ENCODE data around the gene SHC3. TPM values are rescaled to one million over a fixed set of nuclear protein-coding genes. Genes with fewer than 3 reads are reported as not detected.

The SHC3 gene
- total RNA-seq, 1 donor from 2014 or later, result 0.85 TPM

- no peaks in the 10 kb centered on the region for H3K27me3 ChIP-seq
- no peak overlapping the region for H3K4me3 ChIP-seq
- no peaks in the 10 kb centered on the region for H3K36me3 ChIP-seq
- H3K4me1 ChIP-seq, result no peaks in the 10 kb centered on the region
- no peak overlapping the region for H3K27ac ChIP-seq
- no peak for TF ChIP-seq CTCF (IDR thresholded peaks at IDR 0.05)
- intact Hi-C loops (cut with DNase I), result no loop called here
- DNase-seq (ENCODE audit: low spot score in 2 of 2), result no peak
- no peaks in the 10 kb centered on the region for H3K9me3 ChIP-seq
These were observed 157.3 kb downstream of the SHC3 start for GRCh38 chr9:89021154-89021803.

GRCh38 chr9:89020754-89021153 lies 157.9 kb downstream of the SHC3 start:
- Histone ChIP-seq H3K4me1 (no peaks in the 10 kb centered on the region), H3K4me3 (no peak overlapping the region), H3K27me3 (no peaks in the 10 kb centered on the region), H3K36me3 (no peaks in the 10 kb centered on the region), H3K9me3 (no peaks in the 10 kb centered on the region), H3K27ac (no peak overlapping the region)
- no peak for TF ChIP-seq CTCF (IDR thresholded peaks at IDR 0.05)
- no peak for DNase-seq (ENCODE audit: low spot score in 2 of 2)
- intact Hi-C loops (cut with DNase I), result no loop called here

DNA sequence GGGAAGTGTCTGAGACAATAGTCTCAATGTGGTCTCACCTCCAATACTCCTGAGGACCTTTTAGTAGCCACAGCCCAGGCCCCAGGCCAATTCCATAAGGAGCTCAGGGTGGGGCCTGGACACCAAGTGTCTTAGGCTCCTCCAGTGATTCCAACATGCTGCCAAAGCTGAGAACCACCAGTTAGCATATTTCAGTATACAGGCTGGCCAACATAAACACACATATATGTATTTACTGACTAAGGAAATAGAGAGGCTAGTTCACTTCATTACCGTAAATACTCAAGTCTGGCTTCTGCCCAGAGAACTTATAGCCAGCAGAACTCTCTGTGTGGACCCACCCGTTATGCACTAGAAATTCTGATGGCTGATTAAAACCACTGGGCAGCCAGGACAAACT lies 163.3 kb downstream of the SHC3 start:
- no peak overlapping the region for H3K27ac ChIP-seq
- intact Hi-C loops (cut with DNase I), result no loop called here
- no peaks in the 10 kb centered on the region for H3K9me3 ChIP-seq
- no peaks in the 10 kb centered on the region for H3K4me1 ChIP-seq
- H3K27me3 ChIP-seq, result no peaks in the 10 kb centered on the region
- no peak for TF ChIP-seq CTCF (IDR thresholded peaks at IDR 0.05)
- no peak for DNase-seq (ENCODE audit: low spot score in 2 of 2)
- no peaks in the 10 kb centered on the region for H3K36me3 ChIP-seq
- no peak overlapping the region for H3K4me3 ChIP-seq

- intact Hi-C loops (cut with DNase I), result no loop called here
- Histone ChIP-seq H3K36me3 (no peaks in the 10 kb centered on the region), H3K4me1 (no peaks in the 10 kb centered on the region), H3K4me3 (no peak overlapping the region), H3K27me3 (no peaks in the 10 kb centered on the region), H3K9me3 (no peaks in the 10 kb centered on the region), H3K27ac (no peak overlapping the region)
- DNase-seq (ENCODE audit: low spot score in 2 of 2), result no peak
- TF ChIP-seq CTCF (IDR thresholded peaks at IDR 0.05), result no peak
These were observed 164.5 kb downstream of the SHC3 start for GRCh38 chr9:89014153-89014552.

- Histone ChIP-seq H3K4me3 (no peak overlapping the region), H3K27ac (no peak overlapping the region), H3K27me3 (no peaks in the 10 kb centered on the region), H3K36me3 (no peaks in the 10 kb centered on the region), H3K4me1 (no peaks in the 10 kb centered on the region), H3K9me3 (no peaks in the 10 kb centered on the region)
- no peak for DNase-seq (ENCODE audit: low spot score in 2 of 2)
- intact Hi-C loops (cut with DNase I), result no loop called here
- TF ChIP-seq CTCF (IDR thresholded peaks at IDR 0.05), result no peak
These were observed 165.0 kb downstream of the SHC3 start for GRCh38 chr9:89013660-89014059.

All from ascending aorta (tissue), 2 donors.